ENCODE data around the gene FAM13A.

- TF ChIP-seq CTCF (IDR thresholded peaks at IDR 0.05; ENCODE audit: low read depth, low read length, poor library complexity, severe bottlenecking) (no peak), EZH2phosphoT487 (IDR thresholded peaks at IDR 0.05; ENCODE audit: borderline replicate concordance, low read length) (no peak)
These were observed 324.1 kb downstream of the FAM13A start for GRCh38 chr4:88732714-88733368.

Measured in DOHH2 (cell line).